Subcutaneous abdominal adipose tissue (tissue), 5 donors: ENCODE results near the gene DCUN1D2.
"Not testable (repeated sequence)": the region's sequence is repeated elsewhere in the genome, so short reads cannot be mapped to it uniquely, and the experiment has no call there.

Experiments
- H3K27ac ChIP-seq: one replicate; pipeline ENCODE4 v1.7.0; 2013; ENCODE audit warnings: low read depth, mild to moderate bottlenecking, inconsistent platforms, low read length, moderate library complexity
- H3K27me3 ChIP-seq, 5 donors: one replicate each; pipeline ENCODE4 v1.7.0; 2013; ENCODE audit warnings: low read length in 5 of 5, inconsistent platforms in 1 of 5; ENCODE audit not compliant: control insufficient read depth in 5 of 5, insufficient read depth in 4 of 5
- H3K36me3 ChIP-seq, 5 donors: one replicate each; pipeline ENCODE4 v1.7.0; 2013; ENCODE audit warnings: low read length in 5 of 5; ENCODE audit not compliant: control insufficient read depth in 5 of 5, insufficient read depth in 5 of 5
- H3K4me1 ChIP-seq, 5 donors: one replicate each; pipeline ENCODE4 v1.7.0; 2013; ENCODE audit warnings: low read length in 5 of 5, mild to moderate bottlenecking in 3 of 5, moderate library complexity in 1 of 5; ENCODE audit not compliant: control insufficient read depth in 5 of 5, insufficient read depth in 5 of 5
- H3K4me3 ChIP-seq, 5 donors: one replicate each; pipeline ENCODE4 v1.7.0; 2013; ENCODE audit warnings: low read length in 5 of 5, low read depth in 1 of 5
- H3K9ac ChIP-seq, 5 donors: one replicate each; pipeline ENCODE4 v1.7.0; 2013; ENCODE audit warnings: low read length in 5 of 5, mild to moderate bottlenecking in 4 of 5, moderate library complexity in 3 of 5
- H3K9me3 ChIP-seq, 5 donors: one replicate each; pipeline ENCODE4 v1.7.0; 2013; ENCODE audit warnings: low read length in 5 of 5; ENCODE audit not compliant: control insufficient read depth in 5 of 5
- donor health status: healthy.
- donor health status: healthy.
- donor health status: healthy.
- donor health status: healthy.
- donor health status: healthy.

The DCUN1D2 gene

GRCh38 chr13:113442354-113442984 is 48.0 kb downstream of the DCUN1D2 start:
- Histone ChIP-seq H3K9ac (no peak overlapping the region), H3K9me3 (no peaks in the 10 kb centered on the region), H3K27me3 (no peaks in the 10 kb centered on the region), H3K4me1 (no peaks in the 10 kb centered on the region), H3K27ac (no peak overlapping the region), H3K4me3 (no peak overlapping the region), H3K36me3 (peaks cover 0 to 3% (median 0%) of the 10 kb centered on the region in 5 donors)

- no peak overlapping the region for H3K4me3 ChIP-seq
- H3K27ac ChIP-seq = no peak overlapping the region
- H3K27me3 ChIP-seq = no peaks in the 10 kb centered on the region
- no peaks in the 10 kb centered on the region for H3K9me3 ChIP-seq
- H3K4me1 ChIP-seq = no peaks in the 10 kb centered on the region
- no peaks in the 10 kb centered on the region for H3K36me3 ChIP-seq
- H3K9ac ChIP-seq = no peak overlapping the region
Observed at GRCh38 chr13:113441661-113442060, 48.9 kb downstream of the DCUN1D2 start.

GRCh38 chr13:113437408-113438010 is 53.0 kb downstream of the DCUN1D2 start:
- Histone ChIP-seq H3K36me3 (no peaks in the 10 kb centered on the region), H3K27me3 (no peaks in the 10 kb centered on the region), H3K4me1 (no peaks in the 10 kb centered on the region), H3K27ac (no peak overlapping the region), H3K9ac (no peak overlapping the region), H3K4me3 (no peak overlapping the region), H3K9me3 (no peaks in the 10 kb centered on the region)

- not testable (repeated sequence) for H3K4me1 ChIP-seq, H3K27me3 ChIP-seq, H3K36me3 ChIP-seq, H3K4me3 ChIP-seq, H3K9ac ChIP-seq, H3K9me3 ChIP-seq, H3K27ac ChIP-seq
Observed at GRCh38 chr13:113436866-113437265, 53.6 kb downstream of the DCUN1D2 start.

- H3K27ac ChIP-seq, H3K9ac ChIP-seq, H3K4me1 ChIP-seq, H3K9me3 ChIP-seq, H3K27me3 ChIP-seq, H3K36me3 ChIP-seq, H3K4me3 ChIP-seq: not testable (repeated sequence)
Observed at GRCh38 chr13:113435907-113436306, 54.6 kb downstream of the DCUN1D2 start.

- Histone ChIP-seq H3K9ac (no peak overlapping the region), H3K27me3 (no peaks in the 10 kb centered on the region), H3K9me3 (no peaks in the 10 kb centered on the region), H3K27ac (no peak overlapping the region), H3K4me1 (no peaks in the 10 kb centered on the region), H3K36me3 (no peaks in the 10 kb centered on the region), H3K4me3 (no peak overlapping the region)
Observed at GRCh38 chr13:113433391-113433916, 57.1 kb downstream of the DCUN1D2 start.

GRCh38 chr13:113432506-113433270 is 57.8 kb downstream of the DCUN1D2 start:
- H3K27ac ChIP-seq = no peak overlapping the region
- H3K36me3 ChIP-seq = no peaks in the 10 kb centered on the region
- peaks cover 0 to 5% (median 0%) of the 10 kb centered on the region in 5 donors for H3K4me1 ChIP-seq
- no peaks in the 10 kb centered on the region for H3K9me3 ChIP-seq
- no peak overlapping the region for H3K4me3 ChIP-seq
- H3K27me3 ChIP-seq = no peaks in the 10 kb centered on the region
- H3K9ac ChIP-seq = no peak overlapping the region

- H3K36me3 ChIP-seq = no peaks in the 10 kb centered on the region
- H3K27ac ChIP-seq = no peak overlapping the region
- no peaks in the 10 kb centered on the region for H3K9me3 ChIP-seq
- H3K4me3 ChIP-seq = no peak overlapping the region
- H3K9ac ChIP-seq = no peak overlapping the region
- H3K27me3 ChIP-seq = no peaks in the 10 kb centered on the region
- peaks cover 0 to 5% (median 0%) of the 10 kb centered on the region in 5 donors for H3K4me1 ChIP-seq
Observed at GRCh38 chr13:113431171-113431570, 59.3 kb downstream of the DCUN1D2 start.

GRCh38 chr13:113430378-113431110 is 60.0 kb downstream of the DCUN1D2 start:
- no peak overlapping the region for H3K9ac ChIP-seq
- H3K9me3 ChIP-seq = no peaks in the 10 kb centered on the region
- H3K27ac ChIP-seq = no peak overlapping the region
- H3K4me3 ChIP-seq = no peak overlapping the region
- H3K36me3 ChIP-seq = no peaks in the 10 kb centered on the region
- H3K4me1 ChIP-seq = peaks cover 0 to 5% (median 0%) of the 10 kb centered on the region in 5 donors
- H3K27me3 ChIP-seq = no peaks in the 10 kb centered on the region
